Bronchus fibroblast of lung (primary cell): Measurements from ENCODE around the gene CEP290. TPM values are rescaled to one million over a fixed set of nuclear protein-coding genes. Genes with fewer than 3 reads are reported as not detected.

Experiments
- total RNA-seq: library from RNA; depleted of rRNA; stranded (reverse); fragments of >200 nt; gene quantifications from 2 replicates; pipeline ENCODE4 v1.2.3, GENCODE V29; 2015

Gene CEP290, protein sequence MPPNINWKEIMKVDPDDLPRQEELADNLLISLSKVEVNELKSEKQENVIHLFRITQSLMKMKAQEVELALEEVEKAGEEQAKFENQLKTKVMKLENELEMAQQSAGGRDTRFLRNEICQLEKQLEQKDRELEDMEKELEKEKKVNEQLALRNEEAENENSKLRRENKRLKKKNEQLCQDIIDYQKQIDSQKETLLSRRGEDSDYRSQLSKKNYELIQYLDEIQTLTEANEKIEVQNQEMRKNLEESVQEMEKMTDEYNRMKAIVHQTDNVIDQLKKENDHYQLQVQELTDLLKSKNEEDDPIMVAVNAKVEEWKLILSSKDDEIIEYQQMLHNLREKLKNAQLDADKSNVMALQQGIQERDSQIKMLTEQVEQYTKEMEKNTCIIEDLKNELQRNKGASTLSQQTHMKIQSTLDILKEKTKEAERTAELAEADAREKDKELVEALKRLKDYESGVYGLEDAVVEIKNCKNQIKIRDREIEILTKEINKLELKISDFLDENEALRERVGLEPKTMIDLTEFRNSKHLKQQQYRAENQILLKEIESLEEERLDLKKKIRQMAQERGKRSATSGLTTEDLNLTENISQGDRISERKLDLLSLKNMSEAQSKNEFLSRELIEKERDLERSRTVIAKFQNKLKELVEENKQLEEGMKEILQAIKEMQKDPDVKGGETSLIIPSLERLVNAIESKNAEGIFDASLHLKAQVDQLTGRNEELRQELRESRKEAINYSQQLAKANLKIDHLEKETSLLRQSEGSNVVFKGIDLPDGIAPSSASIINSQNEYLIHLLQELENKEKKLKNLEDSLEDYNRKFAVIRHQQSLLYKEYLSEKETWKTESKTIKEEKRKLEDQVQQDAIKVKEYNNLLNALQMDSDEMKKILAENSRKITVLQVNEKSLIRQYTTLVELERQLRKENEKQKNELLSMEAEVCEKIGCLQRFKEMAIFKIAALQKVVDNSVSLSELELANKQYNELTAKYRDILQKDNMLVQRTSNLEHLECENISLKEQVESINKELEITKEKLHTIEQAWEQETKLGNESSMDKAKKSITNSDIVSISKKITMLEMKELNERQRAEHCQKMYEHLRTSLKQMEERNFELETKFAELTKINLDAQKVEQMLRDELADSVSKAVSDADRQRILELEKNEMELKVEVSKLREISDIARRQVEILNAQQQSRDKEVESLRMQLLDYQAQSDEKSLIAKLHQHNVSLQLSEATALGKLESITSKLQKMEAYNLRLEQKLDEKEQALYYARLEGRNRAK (N-terminal part only)
- 7.0 and 8.1 TPM in 2 replicates for total RNA-seq

GRCh38 chr12:88141774-88142609, at the start of gene CEP290, which contains the start of gene TMTC3:
TSS of gene CEP290 (minus strand) at chr12:88142088. CDS start at chr12:88141307, 781 bp downstream.
TSS of gene TMTC3 (plus strand) at chr12:88142307. CDS start at chr12:88148316, 6,009 bp downstream.

GRCh38 chr12:88029093-88029665, 112.7 kb downstream of the CEP290 start, which contains the start of gene C12orf50:
TSS of gene C12orf50 (minus strand) at chr12:88029401. CDS start at chr12:88026962, 2,439 bp downstream.

Other genes starting within 250 kb of the CEP290 start
- gene C12orf50, start 112.7 kb downstream of the CEP290 start, total RNA-seq, result not detected in 2 replicates
- gene TMTC3, start 219 bp upstream of the CEP290 start, total RNA-seq, result 15.8 and 24.2 TPM in 2 replicates